ENCODE data around the gene GABRB2. TPM values are rescaled to one million over a fixed set of nuclear protein-coding genes. Genes with fewer than 3 reads are reported as not detected.

GABRB2 gene
- total RNA-seq, 1 donor from 2014 or later, result not detected

Other genes with a start within 250 kb of the GABRB2 start
- not detected in 2 replicates for gene GABRA6, start 139.0 kb upstream of the GABRB2 start, total RNA-seq

Data from dermis blood vessel endothelial cell (primary cell).